SK-N-SH treated with all-trans-retinoic acid at 6 μM for 48 hours (cell line): ENCODE results near the gene PTGIS.

ENCODE experiments used
- ARNTL ChIP-seq: fragments of 450-650 bp; formaldehyde crosslinking; IDR thresholded peaks from 2 replicates; pipeline ENCODE4 v1.5.0; 2020; ENCODE audit warnings: low read depth, mild to moderate bottlenecking, moderate library complexity, borderline replicate concordance
- BACH2 ChIP-seq: fragments of 250-450 bp; sonication (Bioruptor Pico); IDR thresholded peaks from 2 replicates; pipeline ENCODE4 v1.9.0; 2021; ENCODE audit warnings: mild to moderate bottlenecking, borderline replicate concordance
- CREB5 ChIP-seq: fragments of 250-450 bp; sonication (Bioruptor Pico); IDR thresholded peaks from 2 replicates; pipeline ENCODE4 v1.5.1; 2020; ENCODE audit warnings: low read depth, mild to moderate bottlenecking, moderate library complexity
- CSDC2 ChIP-seq: fragments of 250-450 bp; sonication (Bioruptor Pico); IDR thresholded peaks from 2 replicates; pipeline ENCODE4 v1.5.0; 2020; ENCODE audit warnings: mild to moderate bottlenecking, moderate library complexity
- CSRNP3 ChIP-seq: fragments of 250-450 bp; sonication (Bioruptor Pico); IDR thresholded peaks from 2 replicates; pipeline ENCODE4 v1.5.1; 2021; ENCODE audit warnings: mild to moderate bottlenecking, moderate library complexity
- ISL1 ChIP-seq: fragments of 250-450 bp; sonication (Bioruptor Pico); IDR thresholded peaks from 2 replicates; pipeline ENCODE4 v2.1.2; 2022; ENCODE audit warnings: mild to moderate bottlenecking, moderate library complexity
- OSR1 ChIP-seq: fragments of 250-450 bp; sonication (Bioruptor Pico); IDR thresholded peaks from 2 replicates; pipeline ENCODE4 v1.8.0; 2022; ENCODE audit warnings: moderate library complexity, mild to moderate bottlenecking, inconsistent platforms
- RARB ChIP-seq: fragments of 250-450 bp; sonication (Bioruptor Pico); IDR thresholded peaks from 2 replicates; pipeline ENCODE4 v1.8.0; 2021; ENCODE audit warnings: mild to moderate bottlenecking, moderate library complexity
- TCF4 ChIP-seq: fragments of 250-450 bp; sonication (Bioruptor Pico); IDR thresholded peaks from 2 replicates; pipeline ENCODE4 v1.8.0; 2021; ENCODE audit warnings: mild to moderate bottlenecking, moderate library complexity, borderline replicate concordance
- ZFP3 ChIP-seq: fragments of 250-450 bp; sonication (Bioruptor Pico); IDR thresholded peaks from 2 replicates; pipeline ENCODE4 v1.5.0; 2020; ENCODE audit warnings: mild to moderate bottlenecking, moderate library complexity
- ZFP30 ChIP-seq: fragments of 450-650 bp; formaldehyde crosslinking; IDR thresholded peaks from 2 replicates; pipeline ENCODE4 v1.5.0; 2022; ENCODE audit warnings: mild to moderate bottlenecking, moderate library complexity
- TF ChIP-seq, protein P1 (sequence below): fragments of 250-450 bp; sonication (Bioruptor Pico); IDR thresholded peaks from 2 replicates; pipeline ENCODE4 v1.5.0; 2020; ENCODE audit warnings: mild to moderate bottlenecking, moderate library complexity
- TF ChIP-seq, protein P2 (sequence below): fragments of 250-450 bp; sonication (Bioruptor Pico); IDR thresholded peaks from 2 replicates; pipeline ENCODE4 v1.8.0; 2020; ENCODE audit warnings: mild to moderate bottlenecking, moderate library complexity, borderline replicate concordance

DNA sequence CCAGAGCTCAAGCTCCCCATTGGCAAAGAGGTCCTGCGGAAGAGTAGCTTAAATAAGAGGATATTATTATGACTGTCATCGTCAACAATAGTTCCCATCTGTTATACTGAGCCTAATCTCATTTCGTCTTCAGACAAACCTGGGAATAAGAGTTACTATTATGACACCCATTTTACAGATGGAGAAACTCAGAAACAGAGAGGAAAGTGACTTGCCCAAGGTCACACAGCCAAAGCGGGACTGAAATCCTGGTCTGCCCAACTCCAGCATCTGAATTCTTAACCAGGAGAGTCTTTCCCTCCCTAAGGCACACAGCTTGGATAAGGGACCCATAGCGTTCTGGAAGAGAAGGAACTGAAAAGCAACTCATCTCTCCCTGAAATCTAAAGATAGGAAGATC is 23.4 kb downstream of the PTGIS start:
- TF ChIP-seq, protein P1, sequence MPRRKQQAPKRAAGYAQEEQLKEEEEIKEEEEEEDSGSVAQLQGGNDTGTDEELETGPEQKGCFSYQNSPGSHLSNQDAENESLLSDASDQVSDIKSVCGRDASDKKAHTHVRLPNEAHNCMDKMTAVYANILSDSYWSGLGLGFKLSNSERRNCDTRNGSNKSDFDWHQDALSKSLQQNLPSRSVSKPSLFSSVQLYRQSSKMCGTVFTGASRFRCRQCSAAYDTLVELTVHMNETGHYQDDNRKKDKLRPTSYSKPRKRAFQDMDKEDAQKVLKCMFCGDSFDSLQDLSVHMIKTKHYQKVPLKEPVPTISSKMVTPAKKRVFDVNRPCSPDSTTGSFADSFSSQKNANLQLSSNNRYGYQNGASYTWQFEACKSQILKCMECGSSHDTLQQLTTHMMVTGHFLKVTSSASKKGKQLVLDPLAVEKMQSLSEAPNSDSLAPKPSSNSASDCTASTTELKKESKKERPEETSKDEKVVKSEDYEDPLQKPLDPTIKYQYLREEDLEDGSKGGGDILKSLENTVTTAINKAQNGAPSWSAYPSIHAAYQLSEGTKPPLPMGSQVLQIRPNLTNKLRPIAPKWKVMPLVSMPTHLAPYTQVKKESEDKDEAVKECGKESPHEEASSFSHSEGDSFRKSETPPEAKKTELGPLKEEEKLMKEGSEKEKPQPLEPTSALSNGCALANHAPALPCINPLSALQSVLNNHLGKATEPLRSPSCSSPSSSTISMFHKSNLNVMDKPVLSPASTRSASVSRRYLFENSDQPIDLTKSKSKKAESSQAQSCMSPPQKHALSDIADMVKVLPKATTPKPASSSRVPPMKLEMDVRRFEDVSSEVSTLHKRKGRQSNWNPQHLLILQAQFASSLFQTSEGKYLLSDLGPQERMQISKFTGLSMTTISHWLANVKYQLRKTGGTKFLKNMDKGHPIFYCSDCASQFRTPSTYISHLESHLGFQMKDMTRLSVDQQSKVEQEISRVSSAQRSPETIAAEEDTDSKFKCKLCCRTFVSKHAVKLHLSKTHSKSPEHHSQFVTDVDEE (CRISPR knock-in tag) = no peak
- no peak for TF ChIP-seq CREB5 (CRISPR knock-in tag)
- no peak for TF ChIP-seq RARB
- TF ChIP-seq ISL1 (CRISPR knock-in tag) = no peak
- TF ChIP-seq, protein P2, sequence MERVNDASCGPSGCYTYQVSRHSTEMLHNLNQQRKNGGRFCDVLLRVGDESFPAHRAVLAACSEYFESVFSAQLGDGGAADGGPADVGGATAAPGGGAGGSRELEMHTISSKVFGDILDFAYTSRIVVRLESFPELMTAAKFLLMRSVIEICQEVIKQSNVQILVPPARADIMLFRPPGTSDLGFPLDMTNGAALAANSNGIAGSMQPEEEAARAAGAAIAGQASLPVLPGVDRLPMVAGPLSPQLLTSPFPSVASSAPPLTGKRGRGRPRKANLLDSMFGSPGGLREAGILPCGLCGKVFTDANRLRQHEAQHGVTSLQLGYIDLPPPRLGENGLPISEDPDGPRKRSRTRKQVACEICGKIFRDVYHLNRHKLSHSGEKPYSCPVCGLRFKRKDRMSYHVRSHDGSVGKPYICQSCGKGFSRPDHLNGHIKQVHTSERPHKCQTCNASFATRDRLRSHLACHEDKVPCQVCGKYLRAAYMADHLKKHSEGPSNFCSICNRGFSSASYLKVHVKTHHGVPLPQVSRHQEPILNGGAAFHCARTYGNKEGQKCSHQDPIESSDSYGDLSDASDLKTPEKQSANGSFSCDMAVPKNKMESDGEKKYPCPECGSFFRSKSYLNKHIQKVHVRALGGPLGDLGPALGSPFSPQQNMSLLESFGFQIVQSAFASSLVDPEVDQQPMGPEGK (CRISPR knock-in tag) = no peak
- no peak for TF ChIP-seq CSRNP3 (CRISPR knock-in tag)
- TF ChIP-seq ARNTL (CRISPR knock-in tag) = no peak
- no peak for TF ChIP-seq ZFP3 (CRISPR knock-in tag)
- no peak for TF ChIP-seq ZFP30 (CRISPR knock-in tag)
- TF ChIP-seq OSR1 (CRISPR knock-in tag) = no peak
- no peak for TF ChIP-seq TCF4 (CRISPR knock-in tag)
- TF ChIP-seq CSDC2 (CRISPR knock-in tag) = no peak
- no peak for TF ChIP-seq BACH2 (CRISPR knock-in tag)
